A549 (cell line): ENCODE results near the gene STRAP. TPM values are rescaled to one million over a fixed set of nuclear protein-coding genes. Genes with fewer than 3 reads are reported as not detected.

Source experiments
- ATAC-seq, 2 experiments: fragments of 200-7000 bp in 1 of 2; fragments of >200 bp in 1 of 2; cut with Nextera tagmentation in 1 of 2; cut with Tn5 transposase in 1 of 2; 3 replicates each; pipeline versions ENCODE4 v1.8.0 to v1.9.1; 2018 to 2020; ENCODE audit warnings: mild to moderate bottlenecking in 1 of 2, moderate library complexity in 1 of 2
- CTCF ChIA-PET: fragments of 300-600 bp; sonication (Branson Sonifier 250); formaldehyde crosslinking; extraction: SDS; loops from one replicate; lab custom pipeline; 2021; ENCODE audit warnings: antibody characterized with exemption, inconsistent platforms; lab: Yijun Ruan, JAX
- POLR2A ChIA-PET: fragments of 350-600 bp; formaldehyde crosslinking; extraction: SDS; loops from one replicate; lab custom pipeline; 2021; ENCODE audit warnings: antibody characterized with exemption, inconsistent platforms; lab: Yijun Ruan, JAX
- DNase-seq, 2 experiments: peaks; one replicate each; pipeline versions ENCODE4 v3.0.0 to v3.0.0-alpha.2; 2011 to 2016; ENCODE audit warnings: low read depth in 1 of 2, low spot score in 1 of 2
- FAIRE-seq: peaks from 2 replicates; lab custom pipeline; 2011; peaks lifted over from hg19 to GRCh38; lab: Jason Lieb, UNC
- H3K27ac ChIP-seq, 2 experiments: fragments of >200 bp; sonication (Bioruptor Twin); formaldehyde crosslinking; 3 replicates each; pipeline ENCODE4 v1.5.1; 2016 to 2017
- H3K4me1 ChIP-seq: fragments of >200 bp; sonication (Bioruptor Twin); formaldehyde crosslinking; 3 replicates; pipeline ENCODE4 v1.6.1; 2016
- H3K4me2 ChIP-seq: fragments of >200 bp; sonication (Bioruptor Twin); formaldehyde crosslinking; 3 replicates; pipeline ENCODE4 v1.6.1; 2016
- H3K4me3 ChIP-seq: fragments of >200 bp; sonication (Bioruptor Twin); formaldehyde crosslinking; 3 replicates; pipeline ENCODE4 v1.5.1; 2016
- H3K9me3 ChIP-seq: fragments of >200 bp; sonication (Bioruptor Twin); formaldehyde crosslinking; 3 replicates; pipeline ENCODE4 v1.6.1; 2016
- CBX8 ChIP-seq: fragments of 200-600 bp; sonication (generic); IDR thresholded peaks from 2 replicates; pipeline ENCODE4 v1.6.1; 2016
- CHD4 ChIP-seq: fragments of 200-600 bp; sonication (generic); IDR thresholded peaks from 2 replicates; pipeline ENCODE4 v1.6.1; 2016; ENCODE audit warnings: antibody characterized with exemption, mild to moderate bottlenecking, borderline replicate concordance
- CTCF ChIP-seq: fragments of >200 bp; sonication (Bioruptor Twin); formaldehyde crosslinking; IDR thresholded peaks from 3 replicates; pipeline ENCODE4 v1.5.1; 2016
- HES2 ChIP-seq: fragments of >200 bp; sonication (Bioruptor Twin); formaldehyde crosslinking; IDR thresholded peaks from 2 replicates; pipeline ENCODE4 v1.6.1; 2016
- HOXB13 ChIP-seq: fragments of 250-450 bp; sonication (Bioruptor Pico); IDR thresholded peaks from 2 replicates; pipeline ENCODE4 v1.5.0; 2020; ENCODE audit warnings: low read depth, mild to moderate bottlenecking, moderate library complexity
- KDM1A ChIP-seq: fragments of 200-600 bp; sonication (generic); IDR thresholded peaks from 2 replicates; pipeline ENCODE4 v1.6.1; 2016; ENCODE audit warnings: low read depth, mild to moderate bottlenecking
- MAFK ChIP-seq: fragments of 450-650 bp; IDR thresholded peaks from 2 replicates; pipeline ENCODE4 v1.6.1; 2014; ENCODE audit not compliant: partially characterized antibody
- POLR2AphosphoS2 ChIP-seq: conservative IDR thresholded peaks from 2 replicates; pipeline ENCODE4 v1.6.1; 2012; ENCODE audit warnings: low read length, improper control_type of control experiment, inconsistent platforms
- RAD21 ChIP-seq, 2 experiments: fragments of >200 bp in 1 of 2; sonication (Bioruptor Twin) in 1 of 2; formaldehyde crosslinking in 1 of 2; IDR thresholded peaks in 1 of 2; conservative IDR thresholded peaks in 1 of 2; 2 replicates in 1 of 2; 3 replicates in 1 of 2; pipeline ENCODE4 v1.6.1; 2012 to 2018; ENCODE audit warnings: inconsistent platforms in 1 of 2
- RARB ChIP-seq: fragments of 250-450 bp; sonication (Bioruptor Pico); IDR thresholded peaks from 2 replicates; pipeline ENCODE4 v1.8.0; 2021; ENCODE audit warnings: mild to moderate bottlenecking, moderate library complexity
- RCOR1 ChIP-seq: fragments of 150-350 bp; IDR thresholded peaks from 2 replicates; pipeline ENCODE4 v1.6.1; 2014; ENCODE audit warnings: antibody characterized with exemption, low read length, low read depth
- REST ChIP-seq: fragments of 200-600 bp; sonication (generic); IDR thresholded peaks from 2 replicates; pipeline ENCODE4 v1.6.1; 2016; ENCODE audit warnings: antibody characterized with exemption, mild to moderate bottlenecking, moderate library complexity
- RFX5 ChIP-seq: fragments of 450-650 bp; IDR thresholded peaks from 2 replicates; pipeline ENCODE4 v1.7.1; 2014; ENCODE audit warnings: antibody characterized with exemption, mild to moderate bottlenecking, moderate library complexity
- RNF2 ChIP-seq: fragments of 200-600 bp; sonication (generic); IDR thresholded peaks from 2 replicates; pipeline ENCODE4 v1.6.1; 2016; ENCODE audit warnings: low read depth, mild to moderate bottlenecking, antibody characterized with exemption, moderate library complexity, borderline replicate concordance
- SMC3 ChIP-seq: fragments of >200 bp; sonication (Bioruptor Twin); formaldehyde crosslinking; IDR thresholded peaks from 3 replicates; pipeline ENCODE4 v1.6.1; 2018; ENCODE audit warnings: inconsistent platforms
- SREBF2 ChIP-seq: fragments of 450-650 bp; IDR thresholded peaks from 2 replicates; pipeline ENCODE4 v1.6.1; 2014; ENCODE audit warnings: mild to moderate bottlenecking, moderate library complexity
- TFCP2L1 ChIP-seq: fragments of 250-450 bp; sonication (Bioruptor Pico); IDR thresholded peaks from 2 replicates; pipeline ENCODE4 v1.5.0; 2021; ENCODE audit warnings: mild to moderate bottlenecking
- ZFP36 ChIP-seq: fragments of 450-650 bp; IDR thresholded peaks from 2 replicates; pipeline ENCODE4 v1.6.1; 2014; ENCODE audit warnings: borderline replicate concordance; ENCODE audit not compliant: partially characterized antibody
- ZSCAN20 ChIP-seq: fragments of 250-450 bp; sonication (Bioruptor Pico); IDR thresholded peaks from 2 replicates; pipeline ENCODE4 v1.8.0; 2022; ENCODE audit warnings: mild to moderate bottlenecking, moderate library complexity
- WGBS: methylation state at CpG from one replicate; pipeline ENCODE4 v1.1.6; 2017; ENCODE audit errors: missing lambda C conversion rate; 5-methylcytosine and 5-hydroxymethylcytosine counted together
- polyA plus RNA-seq, 4 experiments: library from polyadenylated mRNA; depleted of rRNA in 3 of 4; stranded (reverse); fragments of >200 nt; fragmentation: RNase III in 1 of 4; extraction: RNeasy Plus Mini Kit Qiagen cat#74134 plus additional on column Dnase treatment in 1 of 4; gene quantifications; 2 replicates in 3 of 4; 3 replicates in 1 of 4; pipeline ENCODE4 v1.2.3, GENCODE V29; 2011 to 2017
- TF ChIP-seq, protein P1 (sequence below): IDR thresholded peaks from 2 replicates; pipeline ENCODE4 v1.6.1; 2012
- TF ChIP-seq, protein P2 (sequence below): fragments of 450-650 bp; IDR thresholded peaks from 2 replicates; pipeline ENCODE4 v1.6.1; 2014; ENCODE audit warnings: antibody characterized with exemption

The STRAP gene
- polyA plus RNA-seq, 2 of the 4 experiments (the other 2 are of a cell fraction), result 201 to 300 TPM

GRCh38 chr12:15924956-15925355 is 42.8 kb downstream of the STRAP start (continued):
- TF ChIP-seq REST (no peak), SREBF2 (no peak), CBX8 (no peak), TFCP2L1 (no peak), RFX5 (no peak), SMC3 (no peak), CHD4 (no peak)

- Histone ChIP-seq H3K27ac (no peak overlapping the region), H3K9me3 (no peaks in the 10 kb centered on the region), H3K4me2 (peak overlapping the region; percentile 31; the same call in 2 of the 3 replicates), H3K4me1 (peaks cover 20% of the 10 kb centered on the region)
- CTCF ChIA-PET, result interaction anchor here (1.1 kb wide), 1 partner anchor 26 kb away, joined by 3 read pairs; no protein-coding TSS in a partner anchor
- FAIRE-seq (peak; percentile 63), ATAC-seq (peak; percentile 74 to 81; a peak in 5 of 6 replicates)
- TF ChIP-seq RARB (CRISPR knock-in tag) (no peak), HES2 (no peak), HOXB13 (no peak), RCOR1 (no peak), POLR2AphosphoS2 (no peak), MAFK (no peak), KDM1A (no peak), TFCP2L1 (no peak), ZSCAN20 (no peak), ZFP36 (no peak), CBX8 (no peak), SREBF2 (no peak), REST (no peak), RAD21 (conservative IDR thresholded peaks at IDR 0.05 in 1 of 2, IDR thresholded peaks at IDR 0.05 in 1 of 2) (no peak), RNF2 (no peak), CTCF (no peak)
- TF ChIP-seq, protein P1, sequence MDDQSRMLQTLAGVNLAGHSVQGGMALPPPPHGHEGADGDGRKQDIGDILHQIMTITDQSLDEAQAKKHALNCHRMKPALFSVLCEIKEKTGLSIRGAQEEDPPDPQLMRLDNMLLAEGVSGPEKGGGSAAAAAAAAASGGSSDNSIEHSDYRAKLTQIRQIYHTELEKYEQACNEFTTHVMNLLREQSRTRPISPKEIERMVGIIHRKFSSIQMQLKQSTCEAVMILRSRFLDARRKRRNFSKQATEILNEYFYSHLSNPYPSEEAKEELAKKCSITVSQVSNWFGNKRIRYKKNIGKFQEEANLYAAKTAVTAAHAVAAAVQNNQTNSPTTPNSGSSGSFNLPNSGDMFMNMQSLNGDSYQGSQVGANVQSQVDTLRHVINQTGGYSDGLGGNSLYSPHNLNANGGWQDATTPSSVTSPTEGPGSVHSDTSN, result no peak
- TF ChIP-seq, protein P2, sequence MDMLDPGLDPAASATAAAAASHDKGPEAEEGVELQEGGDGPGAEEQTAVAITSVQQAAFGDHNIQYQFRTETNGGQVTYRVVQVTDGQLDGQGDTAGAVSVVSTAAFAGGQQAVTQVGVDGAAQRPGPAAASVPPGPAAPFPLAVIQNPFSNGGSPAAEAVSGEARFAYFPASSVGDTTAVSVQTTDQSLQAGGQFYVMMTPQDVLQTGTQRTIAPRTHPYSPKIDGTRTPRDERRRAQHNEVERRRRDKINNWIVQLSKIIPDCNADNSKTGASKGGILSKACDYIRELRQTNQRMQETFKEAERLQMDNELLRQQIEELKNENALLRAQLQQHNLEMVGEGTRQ, result no peak
- TF ChIP-seq, all 56 proteins: peak for 0
- H3K4me3 ChIP-seq, result no peak overlapping the region
- POLR2A ChIA-PET, result no interaction called here
- peak in 1 of 2 experiments; percentile 42 for DNase-seq
- WGBS, result 5% methylated on average over 2 of the region's 2 CpGs
These were observed 46.2 kb downstream of the STRAP start for GRCh38 chr12:15928346-15928745.
